Measurements from ENCODE around the gene TMEM259.

TMEM259 gene

GRCh38 chr19:1020868-1021425, at the start of gene TMEM259:
TMEM259 (minus strand) TSS chr19:1021123; CDS start chr19:1020996, 127 bp downstream.
- DNase-seq (ENCODE audit: low spot score): peak; percentile 94

- no peak for DNase-seq (ENCODE audit: low spot score)
Measured at GRCh38 chr19:1070576-1070930, 49.6 kb upstream of the TMEM259 start.

- DNase-seq (ENCODE audit: low spot score): peak; percentile 69
Measured at GRCh38 chr19:1069009-1069779, 48.3 kb upstream of the TMEM259 start.

GRCh38 chr19:1068009-1069001, 47.4 kb upstream of the TMEM259 start:
- DNase-seq (ENCODE audit: low spot score): no peak

- no peak for DNase-seq (ENCODE audit: low spot score)
Measured at GRCh38 chr19:1067341-1067957, 46.5 kb upstream of the TMEM259 start.

GRCh38 chr19:1066748-1067340, 45.9 kb upstream of the TMEM259 start, which contains the start of gene ARHGAP45:
ARHGAP45 (plus strand) TSS chr19:1067167; CDS start chr19:1067406, 239 bp downstream.
- peak; percentile 40 for DNase-seq (ENCODE audit: low spot score)

- no peak for DNase-seq (ENCODE audit: low spot score)
Measured at GRCh38 chr19:1066251-1066747, 45.4 kb upstream of the TMEM259 start.

GRCh38 chr19:1065606-1066109, 44.7 kb upstream of the TMEM259 start:
- no peak for DNase-seq (ENCODE audit: low spot score)

- DNase-seq (ENCODE audit: low spot score): peak; percentile 57
Measured at GRCh38 chr19:1064661-1065605, 44.0 kb upstream of the TMEM259 start.

GRCh38 chr19:1063909-1064660, 43.2 kb upstream of the TMEM259 start:
- DNase-seq (ENCODE audit: low spot score): no peak

- DNase-seq (ENCODE audit: low spot score): no peak
Measured at GRCh38 chr19:1063030-1063908, 42.3 kb upstream of the TMEM259 start.

- DNase-seq (ENCODE audit: low spot score): no peak
Measured at GRCh38 chr19:1062387-1063029, 41.6 kb upstream of the TMEM259 start.

GRCh38 chr19:1061987-1062386, 41.1 kb upstream of the TMEM259 start:
- no peak for DNase-seq (ENCODE audit: low spot score)

GRCh38 chr19:1060689-1061088, 39.8 kb upstream of the TMEM259 start:
- DNase-seq (ENCODE audit: low spot score): no peak

GRCh38 chr19:1058112-1058511, 37.2 kb upstream of the TMEM259 start:
- no peak for DNase-seq (ENCODE audit: low spot score)

GRCh38 chr19:1057176-1057855, 36.4 kb upstream of the TMEM259 start:
- DNase-seq (ENCODE audit: low spot score): peak; percentile 50
